Stimulated activated CD4-positive, alpha-beta T cell treated with anti-CD3 and anti-CD28 coated beads, Interleukin-1b, Interleukin-23, amount 100 ng/mL, for 1 hour (primary cell): ENCODE measurements around the gene HEXD.
"Not testable (repeated sequence)": the region's sequence is repeated elsewhere in the genome, so short reads cannot be mapped to it uniquely, and the experiment has no call there.

Experiments
- DNase-seq, 2 donors: peaks; one replicate each; pipeline ENCODE4 v3.0.0-alpha.2; 2020; ENCODE audit warnings: low read depth in 2 of 2

Gene HEXD

DNA sequence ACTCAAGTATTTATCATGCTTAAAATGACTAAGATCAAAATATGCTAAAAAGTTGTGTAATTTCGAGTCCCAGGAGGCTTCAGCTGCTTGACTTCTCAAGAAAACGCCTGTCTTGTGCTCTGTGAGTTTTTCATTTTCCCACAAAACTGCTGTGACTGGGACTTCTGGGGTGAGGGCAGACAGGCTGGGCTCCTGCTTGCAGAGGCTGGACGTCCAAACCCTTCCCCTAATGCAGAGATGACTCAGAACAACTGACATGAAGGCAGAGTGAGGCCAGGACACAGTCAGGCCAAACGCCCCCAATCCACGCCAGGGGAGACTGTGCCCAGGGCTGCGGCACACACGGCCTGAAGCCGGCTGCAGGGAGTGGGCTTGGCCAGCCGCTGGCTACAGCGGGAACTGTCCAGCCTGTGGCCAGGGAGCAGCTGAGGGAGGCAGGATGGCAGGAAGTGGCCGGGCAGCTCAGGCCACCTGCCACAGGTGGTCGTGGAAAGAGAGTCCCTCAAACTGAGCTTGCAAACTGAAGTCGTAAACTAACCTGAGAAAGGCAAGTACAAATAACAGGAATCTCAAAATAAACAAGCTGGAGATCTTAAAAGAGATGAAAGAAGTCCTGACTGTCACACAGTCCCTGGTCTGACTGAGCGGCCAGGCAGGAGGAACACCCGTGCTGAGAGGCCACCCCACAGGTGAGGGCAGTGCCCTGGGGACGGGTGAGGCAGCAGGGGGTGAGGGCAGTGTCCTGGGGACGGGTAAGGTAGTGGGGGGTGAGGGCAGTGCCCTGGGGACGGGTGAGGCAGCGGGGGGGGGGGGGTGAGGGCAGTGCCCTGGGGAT, 21.3 kb upstream of the HEXD start:
- no peak for DNase-seq

- no peak for DNase-seq
Measured at GRCh38 chr17:82397449-82398335, 20.5 kb upstream of the HEXD start.

GRCh38 chr17:82399041-82399441, 19.1 kb upstream of the HEXD start:
- no peak for DNase-seq

- no peak for DNase-seq
Measured at GRCh38 chr17:82399601-82400101, 18.5 kb upstream of the HEXD start.

DNA sequence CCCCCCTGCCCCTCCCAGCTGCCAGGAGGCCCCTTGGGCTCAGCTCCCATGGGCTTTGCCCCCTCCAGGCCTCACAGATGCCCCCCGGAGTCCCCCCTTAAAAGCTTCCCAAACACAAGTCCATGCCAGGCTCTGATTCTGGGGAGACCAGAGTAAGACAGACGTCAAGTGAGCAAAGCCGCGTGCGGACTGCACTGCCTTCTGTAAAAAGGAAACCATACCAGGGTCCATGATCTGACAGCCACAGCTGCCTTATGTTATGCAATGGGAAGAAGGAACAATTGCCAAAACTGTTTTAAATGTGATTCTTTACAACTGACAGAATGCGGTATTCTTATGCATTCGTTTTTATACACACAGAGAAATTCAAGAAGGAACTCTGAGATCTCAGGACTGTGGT, 17.9 kb upstream of the HEXD start:
- DNase-seq: no peak

DNA sequence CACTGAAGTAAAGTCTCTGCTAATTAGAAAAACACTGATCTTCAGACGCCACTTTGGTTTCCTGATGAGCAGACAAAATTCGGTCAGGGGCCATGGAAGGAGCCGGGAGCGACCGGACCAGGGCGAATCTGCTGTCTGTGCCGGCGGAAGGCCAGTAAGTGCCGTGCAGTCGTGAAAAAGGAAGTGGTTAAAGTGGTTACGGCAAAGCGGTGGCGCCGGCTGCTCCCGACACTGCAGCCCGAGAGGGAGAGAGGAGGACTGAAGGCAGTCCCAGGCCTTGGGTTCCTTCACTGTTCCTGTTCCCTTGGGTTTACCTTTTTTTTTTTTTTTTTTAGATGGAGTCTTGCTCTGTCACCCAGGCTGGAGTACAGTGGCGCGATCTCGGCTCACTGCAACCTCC, 17.3 kb upstream of the HEXD start:
- no peak for DNase-seq

GRCh38 chr17:82402865-82403264, 15.3 kb upstream of the HEXD start:
- DNase-seq: no peak

- DNase-seq: no peak
Measured at GRCh38 chr17:82403662-82404660, 14.2 kb upstream of the HEXD start.

GRCh38 chr17:82405051-82405450, 13.1 kb upstream of the HEXD start:
- no peak for DNase-seq

DNA sequence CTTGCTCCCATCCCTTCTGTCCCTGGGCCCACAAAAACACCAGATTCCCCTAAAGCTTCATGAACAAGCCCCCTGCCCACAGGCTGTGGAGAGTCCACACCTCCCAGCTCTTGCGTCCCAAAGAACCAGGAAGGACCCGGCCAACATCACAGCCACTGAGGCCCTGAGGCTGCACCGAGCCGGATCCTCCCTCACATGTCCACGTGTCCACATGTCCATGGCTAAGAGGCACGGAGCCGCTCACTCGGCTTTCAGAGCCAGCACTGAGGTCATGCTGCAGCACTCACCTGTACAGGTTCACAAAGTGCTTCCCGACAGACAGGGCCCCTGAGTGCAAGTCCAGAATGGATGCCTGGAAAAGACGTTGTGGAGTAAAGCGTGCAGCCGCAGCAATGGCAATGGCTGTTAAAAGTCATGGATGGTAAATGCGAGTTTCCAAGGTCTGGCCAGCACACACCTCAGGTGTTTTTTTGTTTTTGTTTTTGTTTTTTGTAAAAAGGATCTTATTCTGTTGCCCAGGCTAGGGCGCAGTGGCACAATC, 11.9 kb upstream of the HEXD start:
- no peak for DNase-seq

DNA sequence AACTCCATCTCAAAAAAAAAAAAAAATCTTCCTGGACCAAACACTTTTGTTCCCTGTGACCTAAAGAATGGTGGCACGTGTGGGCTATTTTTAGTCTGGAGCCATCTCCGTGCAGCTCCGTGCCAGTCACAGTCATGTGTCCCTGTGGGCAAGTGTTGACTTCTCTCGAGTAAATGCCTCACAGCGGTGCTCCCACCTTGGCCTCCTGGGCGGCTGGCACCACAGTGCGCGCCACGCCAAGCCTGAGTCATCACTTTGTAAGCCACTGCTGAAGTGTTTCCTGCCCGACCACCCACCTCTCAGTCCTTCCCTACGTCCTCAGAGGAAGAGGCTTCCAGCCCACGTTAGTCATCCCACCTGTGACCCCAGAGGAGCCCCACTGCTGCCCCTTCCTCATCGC, 10.9 kb upstream of the HEXD start:
- DNase-seq: no peak

DNA sequence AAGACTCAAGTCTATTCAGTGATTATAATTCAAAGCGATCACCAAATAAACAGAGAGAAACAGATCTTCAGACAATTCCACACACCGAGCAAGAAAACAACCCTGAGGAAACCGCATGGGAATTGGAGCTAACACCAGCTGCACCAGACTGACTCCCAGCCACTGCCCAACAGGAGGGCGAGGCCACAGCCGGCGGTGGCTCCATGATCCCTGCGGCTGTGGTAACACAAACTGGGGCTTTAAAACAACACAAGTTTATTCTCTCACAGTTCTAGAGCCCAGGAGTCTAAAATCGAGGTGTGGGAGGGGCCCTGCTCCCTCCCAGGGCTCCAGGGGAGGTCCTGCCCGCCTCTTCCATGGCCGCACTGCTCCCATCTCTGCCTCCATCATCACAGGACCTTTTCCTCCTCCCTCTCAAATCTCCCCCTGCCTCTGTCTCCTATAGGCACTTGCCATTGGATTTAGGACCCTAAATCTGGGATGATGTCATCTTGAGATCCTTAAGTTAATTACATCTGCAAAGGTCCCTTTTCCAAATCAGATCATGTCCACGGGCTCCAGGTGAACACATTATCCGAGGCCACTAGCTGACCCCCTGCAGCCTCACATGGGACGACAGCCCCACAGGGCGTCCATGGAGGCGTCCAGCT, 9.7 kb upstream of the HEXD start:
- no peak for DNase-seq

- no peak for DNase-seq
Measured at GRCh38 chr17:82408938-82409318, 9.2 kb upstream of the HEXD start.

DNA sequence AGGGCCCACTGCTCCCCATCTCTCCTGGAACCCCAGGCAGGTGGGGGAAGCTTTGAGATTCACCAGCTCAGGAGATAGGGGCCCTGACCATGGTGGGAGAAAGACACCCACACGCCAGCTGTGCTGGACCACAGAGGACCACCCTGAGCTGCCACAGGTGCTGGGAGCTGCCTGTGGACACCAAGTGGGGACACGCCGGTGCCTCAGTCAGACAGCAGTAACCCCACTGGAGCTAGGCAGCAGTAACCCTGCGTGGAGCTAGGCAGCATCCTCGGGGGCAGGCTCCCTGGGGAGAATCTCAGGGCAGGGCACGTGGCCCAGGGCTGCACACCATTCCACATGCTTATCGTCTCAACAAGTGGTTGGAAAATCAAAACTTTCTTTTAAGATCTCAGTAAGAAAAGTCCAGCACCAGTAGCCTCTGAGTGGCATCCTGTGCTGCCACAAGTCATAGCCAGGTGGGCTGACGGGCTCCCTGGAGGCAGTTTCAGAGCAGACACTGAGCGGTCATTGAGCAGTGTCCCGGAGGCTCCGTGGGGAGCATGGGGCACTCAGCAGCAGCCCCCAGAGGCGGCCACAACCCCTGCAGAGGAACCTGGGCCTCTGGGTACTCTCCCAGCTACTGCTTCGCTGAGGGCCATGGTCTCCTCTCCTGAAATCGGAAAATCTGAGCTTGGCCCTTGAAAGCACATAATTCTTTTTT, 8.0 kb upstream of the HEXD start:
- DNase-seq: no peak

DNA sequence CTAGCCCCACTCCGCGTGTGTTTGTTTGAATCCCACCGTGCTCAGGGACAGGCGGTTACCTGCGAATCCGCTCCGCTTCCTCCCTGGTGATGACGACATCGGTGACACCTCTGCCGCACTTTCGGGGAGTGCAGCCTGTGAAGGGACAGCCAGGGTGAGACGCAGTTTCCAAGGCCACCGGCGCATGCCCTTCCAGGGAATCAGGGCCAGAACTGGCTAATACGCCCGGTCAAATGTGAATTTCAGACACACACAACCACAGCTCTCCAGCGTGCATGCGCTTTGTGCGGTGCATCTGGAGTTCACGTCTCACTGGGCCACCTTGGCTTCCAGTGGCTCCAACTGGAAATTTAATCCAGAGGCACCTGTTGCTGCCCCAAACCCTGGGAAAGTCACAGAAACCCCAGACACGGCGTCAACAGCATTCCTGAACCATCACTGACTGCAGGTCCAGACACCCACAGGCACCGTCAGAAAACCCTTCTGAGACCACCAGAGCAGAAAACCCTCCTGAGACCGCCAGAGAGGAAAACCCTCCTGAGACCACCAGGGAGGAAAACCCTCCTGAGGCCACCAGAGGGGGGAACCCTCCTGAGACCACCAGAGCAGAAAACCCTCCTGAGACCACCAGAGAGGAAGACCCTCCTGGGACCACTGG, 6.6 kb upstream of the HEXD start:
- no peak for DNase-seq

DNA sequence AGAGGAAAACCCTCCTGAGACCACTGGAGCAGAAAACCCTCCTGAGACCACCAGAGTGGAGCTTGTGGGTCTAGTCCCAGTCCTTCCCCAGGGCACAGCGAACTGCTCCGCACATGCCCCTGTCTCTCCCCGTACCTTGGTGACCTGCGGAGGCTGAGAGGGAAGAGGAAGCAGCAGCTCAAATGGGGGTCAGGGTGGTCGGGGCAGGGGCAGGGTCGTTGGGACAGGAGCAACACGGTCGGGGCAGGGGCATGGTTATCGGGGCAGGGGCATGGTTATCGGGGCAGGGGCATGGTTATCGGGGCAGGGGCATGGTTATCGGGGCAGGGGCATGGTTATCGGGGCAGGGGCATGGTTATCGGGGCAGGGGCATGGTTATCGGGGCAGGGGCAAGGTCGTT, 6.1 kb upstream of the HEXD start:
- DNase-seq: not testable (repeated sequence)

- DNase-seq: no peak
Measured at GRCh38 chr17:82412535-82413520, 5.3 kb upstream of the HEXD start.

DNA sequence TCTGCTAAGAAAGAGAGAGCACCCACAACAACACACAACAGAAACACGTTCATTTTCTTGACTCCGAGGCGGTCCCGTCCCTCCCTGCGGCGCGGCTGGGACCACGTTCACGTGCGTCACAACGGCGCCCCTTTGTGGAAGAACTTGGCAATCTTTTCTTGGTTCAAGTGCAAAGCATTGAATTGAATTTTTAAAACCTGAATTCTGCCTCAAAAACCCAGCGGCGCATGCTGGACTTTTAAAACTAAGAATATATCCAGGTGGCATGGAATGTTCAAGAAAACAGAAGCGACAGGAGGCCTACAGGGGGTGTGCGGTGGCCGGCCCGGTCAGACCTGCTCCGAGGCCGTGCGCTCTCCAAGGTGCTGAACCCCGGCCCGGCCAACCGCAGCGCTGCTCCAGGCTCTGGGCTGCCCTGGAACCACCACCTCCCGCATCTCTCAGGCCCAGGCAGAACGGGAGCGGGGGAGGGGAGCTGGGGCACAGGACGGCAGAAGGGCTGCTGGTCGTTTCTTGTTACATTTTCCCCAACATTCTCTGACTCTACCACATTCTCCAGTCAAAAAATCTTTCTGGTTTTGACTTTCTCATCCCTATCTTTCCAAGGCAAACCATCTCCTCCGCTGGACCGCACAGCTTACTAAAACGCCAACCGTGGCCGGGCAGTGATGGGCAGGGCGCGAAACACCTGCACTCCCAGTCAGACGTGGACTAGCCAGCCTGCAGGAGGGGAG, 3.4 kb upstream of the HEXD start:
- peak; percentile 32 to 60 for DNase-seq
